H9 (cell line): ENCODE results near the gene TRIM24. TPM values are rescaled to one million over a fixed set of nuclear protein-coding genes. Genes with fewer than 3 reads are reported as not detected.
A peak's percentile ranks its signal among the peaks of the same experiment; 100 is the strongest.

Experiments
- DNase-seq: peaks from one replicate; pipeline ENCODE4 v3.0.0-alpha.2; 2017
- H2AFZ ChIP-seq: one replicate; pipeline ENCODE4 v1.6.1; 2013; ENCODE audit warnings: mild to moderate bottlenecking, low read length, control low read depth, moderate library complexity
- H2AK5ac ChIP-seq: 2 replicates; pipeline ENCODE4 v1.6.1; 2013; ENCODE audit warnings: low read length, control low read depth, mixed read lengths; ENCODE audit not compliant: insufficient read length
- H2BK120ac ChIP-seq: one replicate; pipeline ENCODE4 v1.6.1; 2013; ENCODE audit warnings: low read depth, mild to moderate bottlenecking, low read length, control low read depth, inconsistent platforms; ENCODE audit not compliant: poor library complexity, severe bottlenecking
- H2BK12ac ChIP-seq: 2 replicates; pipeline ENCODE4 v1.6.1; 2013; ENCODE audit warnings: low read length, control low read depth, mixed read lengths, low read depth; ENCODE audit not compliant: insufficient read length
- H2BK15ac ChIP-seq: 2 replicates; pipeline ENCODE4 v1.6.1; 2013; ENCODE audit warnings: low read depth, low read length, control low read depth
- H2BK20ac ChIP-seq: one replicate; pipeline ENCODE4 v1.6.1; 2013; ENCODE audit warnings: low read depth, mild to moderate bottlenecking, low read length, control low read depth, inconsistent platforms; ENCODE audit not compliant: poor library complexity, severe bottlenecking
- H2BK5ac ChIP-seq: 2 replicates; pipeline ENCODE4 v1.6.1; 2013; ENCODE audit warnings: low read length, control low read depth, mixed read lengths; ENCODE audit not compliant: insufficient read length
- H3K14ac ChIP-seq: 2 replicates; pipeline ENCODE4 v1.6.1; 2013; ENCODE audit warnings: low read length, control low read depth; ENCODE audit not compliant: insufficient read depth
- H3K18ac ChIP-seq: 2 replicates; pipeline ENCODE4 v1.6.1; 2013; ENCODE audit warnings: low read depth, mild to moderate bottlenecking, mixed read lengths, low read length, control low read depth; ENCODE audit not compliant: insufficient read length
- H3K23ac ChIP-seq: 2 replicates; pipeline ENCODE4 v1.6.1; 2013; ENCODE audit warnings: low read length, control low read depth, mixed read lengths, low read depth; ENCODE audit not compliant: insufficient read length
- H3K23me2 ChIP-seq: 2 replicates; pipeline ENCODE4 v1.6.1; 2013; ENCODE audit warnings: low read depth, mild to moderate bottlenecking, mixed read lengths, low read length, control low read depth; ENCODE audit not compliant: insufficient read length, poor library complexity, severe bottlenecking
- H3K27ac ChIP-seq: 2 replicates; pipeline ENCODE4 v1.5.1; 2013; ENCODE audit warnings: low read length, control low read depth, mixed read lengths, low read depth; ENCODE audit not compliant: insufficient read length
- H3K27me3 ChIP-seq: 2 replicates; pipeline ENCODE4 v1.6.1; 2013; ENCODE audit warnings: low read length, control low read depth, inconsistent platforms; ENCODE audit not compliant: insufficient read depth
- H3K4ac ChIP-seq: 2 replicates; pipeline ENCODE4 v1.6.1; 2013; ENCODE audit warnings: low read depth, mild to moderate bottlenecking, control low read depth, inconsistent platforms, low read length, moderate library complexity
- H3K4me1 ChIP-seq: 2 replicates; pipeline ENCODE4 v1.6.1; 2013; ENCODE audit warnings: low read length, control low read depth, inconsistent platforms; ENCODE audit not compliant: insufficient read depth
- H3K4me2 ChIP-seq: 2 replicates; pipeline ENCODE4 v1.6.1; 2013; ENCODE audit warnings: low read length, control low read depth, mixed read lengths; ENCODE audit not compliant: insufficient read length, insufficient read depth
- H3K56ac ChIP-seq: 2 replicates; pipeline ENCODE4 v1.6.1; 2013; ENCODE audit warnings: low read depth, mild to moderate bottlenecking, mixed read lengths, low read length, control low read depth; ENCODE audit not compliant: insufficient read length
- H3K79me1 ChIP-seq: 2 replicates; pipeline ENCODE4 v1.6.1; 2013; ENCODE audit warnings: low read depth, mild to moderate bottlenecking, moderate library complexity, low read length, control low read depth, inconsistent platforms; ENCODE audit not compliant: insufficient read depth, poor library complexity, severe bottlenecking
- H3K79me2 ChIP-seq: 2 replicates; pipeline ENCODE4 v1.6.1; 2013; ENCODE audit warnings: low read length, control low read depth, inconsistent platforms; ENCODE audit not compliant: insufficient read depth
- H3K9ac ChIP-seq: 2 replicates; pipeline ENCODE4 v1.6.1; 2013; ENCODE audit warnings: low read length, control low read depth, mixed read lengths; ENCODE audit not compliant: insufficient read length; ENCODE audit errors: extremely low read depth
- H3K9me3 ChIP-seq: one replicate; pipeline ENCODE4 v1.6.1; 2013; ENCODE audit warnings: low read depth, low read length, inconsistent platforms; ENCODE audit not compliant: control insufficient read depth
- H3T11ph ChIP-seq: one replicate; pipeline ENCODE4 v1.6.1; 2013; ENCODE audit warnings: mild to moderate bottlenecking, low read length, control low read depth, inconsistent platforms
- H4K20me1 ChIP-seq: one replicate; pipeline ENCODE4 v1.6.1; 2013; ENCODE audit not compliant: control insufficient read depth, insufficient read length, insufficient read depth
- H4K5ac ChIP-seq: 2 replicates; pipeline ENCODE4 v1.6.1; 2013; ENCODE audit warnings: low read depth, mild to moderate bottlenecking, mixed read lengths, low read length, control low read depth; ENCODE audit not compliant: insufficient read length
- H4K8ac ChIP-seq: replicated peaks from 2 replicates; pipeline ENCODE4 v1.6.1; 2013; ENCODE audit warnings: low read length, control low read depth, mixed read lengths, low read depth; ENCODE audit not compliant: insufficient read length
- H4K91ac ChIP-seq: 2 replicates; pipeline ENCODE4 v1.6.1; 2013; ENCODE audit warnings: low read depth, mild to moderate bottlenecking, moderate library complexity, mixed read lengths, low read length, control low read depth; ENCODE audit not compliant: insufficient read length
- H3K27ac Mint-ChIP-seq, 3 experiments: 2 replicates in 2 of 3; 3 replicates in 1 of 3; pipeline ENCODE4 v1.8.0; 2020 to 2021; ENCODE audit warnings: mixed read lengths in 3 of 3, mild to moderate bottlenecking in 1 of 3, moderate library complexity in 1 of 3
- H3K27me3 Mint-ChIP-seq: 2 replicates; pipeline ENCODE4 v1.8.0; 2021; ENCODE audit warnings: low read depth, mild to moderate bottlenecking, moderate library complexity, mixed read lengths
- H3K36me3 Mint-ChIP-seq, 3 experiments: 2 replicates in 2 of 3; 3 replicates in 1 of 3; pipeline ENCODE4 v1.8.0; 2020 to 2021; ENCODE audit warnings: low read depth in 3 of 3, mixed read lengths in 3 of 3; ENCODE audit not compliant: insufficient read depth in 1 of 3
- H3K4me1 Mint-ChIP-seq, 2 experiments: 2 replicates each; pipeline ENCODE4 v1.8.0; 2020; ENCODE audit warnings: mixed read lengths in 2 of 2
- H3K4me3 Mint-ChIP-seq, 2 experiments: 2 replicates in 1 of 2; 3 replicates in 1 of 2; pipeline ENCODE4 v1.8.0; 2020 to 2021; ENCODE audit warnings: mild to moderate bottlenecking in 2 of 2, mixed read lengths in 2 of 2, moderate library complexity in 1 of 2
- H3K9me3 Mint-ChIP-seq, 2 experiments: 2 replicates in 1 of 2; 3 replicates in 1 of 2; pipeline ENCODE4 v1.8.0; 2020; ENCODE audit warnings: mild to moderate bottlenecking in 2 of 2, mixed read lengths in 2 of 2, moderate library complexity in 1 of 2
- CTCF ChIP-seq: fragments of 200-600 bp; sonication (generic); conservative IDR thresholded peaks from 3 replicates; pipeline ENCODE4 v1.8.0; 2021; ENCODE audit warnings: antibody characterized with exemption, mild to moderate bottlenecking
- WGBS: extraction: QIAGEN DNeasy Blood & Tissue Kit; methylation state at CpG from one replicate; pipeline ENCODE4 v1.1.7; 2013; ENCODE audit warnings: missing lambda C conversion rate, low lambda C conversion rate, mixed read lengths; ENCODE audit not compliant: insufficient read length; ENCODE audit errors: extremely low coverage; 5-methylcytosine and 5-hydroxymethylcytosine counted together
- total RNA-seq: library from RNA; stranded (reverse); gene quantifications from 2 replicates; pipeline ENCODE4 v1.2.1, GENCODE V29; 2021

The TRIM24 gene
- total RNA-seq, 1 experiment from 2014 or later = 260 TPM

- no peak overlapping the region for H2BK15ac ChIP-seq
- no peak overlapping the region for H3K4me3 Mint-ChIP-seq
- no peak overlapping the region for H3K56ac ChIP-seq
- no peak overlapping the region for H2BK120ac ChIP-seq
- no peak overlapping the region for H3K23ac ChIP-seq
- H3K23me2 ChIP-seq = no peaks in the 10 kb centered on the region
- no peak overlapping the region for H4K8ac ChIP-seq
- H3K27ac Mint-ChIP-seq = peak overlapping the region; percentile 25 to 88 (median 59); a peak in 5 of 7 replicates
- no peak overlapping the region for H3K27ac ChIP-seq
- H3K27me3 ChIP-seq = no peaks in the 10 kb centered on the region
- H3K4me1 Mint-ChIP-seq = peaks cover 6 to 30% of the 10 kb centered on the region in 2 experiments
- H3K36me3 Mint-ChIP-seq = peaks cover 89 to 98% (median 93%) of the 10 kb centered on the region in 3 experiments
- no peak overlapping the region for H3K14ac ChIP-seq
- H4K91ac ChIP-seq = no peak overlapping the region
- WGBS = no CpG with 5 or more reads among the region's 1 CpG
- no peak overlapping the region for H4K5ac ChIP-seq
- no peak overlapping the region for H2BK20ac ChIP-seq
- H3T11ph ChIP-seq = no peak overlapping the region
- H2BK12ac ChIP-seq = no peak overlapping the region
- peaks cover 15 to 36% of the 10 kb centered on the region in 2 experiments; a peak in 4 of 5 replicates for H3K9me3 Mint-ChIP-seq
- H3K9me3 ChIP-seq = no peaks in the 10 kb centered on the region
- H3K18ac ChIP-seq = no peak overlapping the region
- no peak overlapping the region for H3K4me2 ChIP-seq
- H2AK5ac ChIP-seq = no peak overlapping the region
- no peaks in the 10 kb centered on the region for H3K4me1 ChIP-seq
- no peaks in the 10 kb centered on the region for H3K79me1 ChIP-seq
- no peak for TF ChIP-seq CTCF
- DNase-seq = no peak
- no peak overlapping the region for H2AFZ ChIP-seq
- no peak overlapping the region for H3K9ac ChIP-seq
- no peak overlapping the region for H2BK5ac ChIP-seq
- H3K79me2 ChIP-seq = peaks cover 26% of the 10 kb centered on the region; the same call in 1 of the 2 replicates
- no peaks in the 10 kb centered on the region for H4K20me1 ChIP-seq
- H3K27me3 Mint-ChIP-seq = peaks cover 4% of the 10 kb centered on the region; the same call in 1 of the 2 replicates
- H3K4ac ChIP-seq = no peak overlapping the region
Observed at GRCh38 chr7:138512885-138513284, 52.8 kb downstream of the TRIM24 start.
